SK-N-SH (cell line): ENCODE results near the gene MAP3K3. TPM values are rescaled to one million over a fixed set of nuclear protein-coding genes. Genes with fewer than 3 reads are reported as not detected.
A peak's percentile ranks its signal among the peaks of the same experiment; 100 is the strongest.

ENCODE experiments used
- CTCF ChIA-PET: fragments of 300-600, 350-600 bp; formaldehyde crosslinking; extraction: SDS; loops from one replicate; lab custom pipeline; 2021; lab: Yijun Ruan, JAX
- POLR2A ChIA-PET: fragments of 350-600 bp; sonication (Branson Sonifier 250); formaldehyde crosslinking; extraction: SDS; loops from one replicate; lab custom pipeline; 2020; ENCODE audit warnings: antibody characterized with exemption, inconsistent platforms; lab: Yijun Ruan, JAX
- DNase-seq: peaks from one replicate; pipeline ENCODE4 v3.0.0; 2012
- H2AFZ ChIP-seq: fragments of 200-600 bp; sonication (generic); 2 replicates; pipeline ENCODE4 v1.8.1; 2016; ENCODE audit warnings: antibody characterized with exemption, mild to moderate bottlenecking, low read depth
- H3F3A ChIP-seq: fragments of 200-600 bp; sonication (generic); replicated peaks from 2 replicates; pipeline ENCODE3; 2016; ENCODE audit warnings: antibody characterized with exemption, mild to moderate bottlenecking; ENCODE audit not compliant: insufficient read depth
- H3K27ac ChIP-seq, 2 experiments: fragments of 200-500 bp in 1 of 2; fragments of 200-600 bp in 1 of 2; sonication (Bioruptor generic) in 1 of 2; sonication (generic), shearing (Covaris generic) in 1 of 2; 2 replicates each; pipeline versions ENCODE4 v1.5.1 to v1.6.1; 2014 to 2016; ENCODE audit warnings: low read depth in 2 of 2, inconsistent platforms in 1 of 2, low read length in 1 of 2, mild to moderate bottlenecking in 1 of 2, mixed read lengths in 1 of 2
- H3K27me3 ChIP-seq: fragments of 200-600 bp; sonication (generic), shearing (Covaris generic); 2 replicates; pipeline ENCODE4 v1.6.1; 2016; ENCODE audit warnings: mixed run types; ENCODE audit not compliant: insufficient read depth
- H3K36me3 ChIP-seq, 2 experiments: fragments of 200-500 bp in 1 of 2; fragments of 200-600 bp in 1 of 2; sonication (Bioruptor generic) in 1 of 2; sonication (generic) in 1 of 2; replicated peaks in 1 of 2; 2 replicates each; pipeline versions ENCODE3 to v1.5.1; 2014 to 2016; ENCODE audit warnings: low read length in 1 of 2, mild to moderate bottlenecking in 1 of 2; ENCODE audit not compliant: insufficient read depth in 2 of 2, control insufficient read depth in 1 of 2
- H3K4me1 ChIP-seq, 2 experiments: fragments of 200-500 bp in 1 of 2; fragments of 200-600 bp in 1 of 2; sonication (Bioruptor generic) in 1 of 2; sonication (generic), shearing (Covaris generic) in 1 of 2; 2 replicates each; pipeline versions ENCODE4 v1.5.1 to v1.6.1; 2014 to 2016; ENCODE audit warnings: low read depth in 1 of 2, low read length in 1 of 2, mixed run types in 1 of 2; ENCODE audit not compliant: insufficient read depth in 2 of 2, control insufficient read depth in 1 of 2
- H3K4me2 ChIP-seq: fragments of 200-600 bp; sonication (generic), shearing (Covaris generic); 2 replicates; pipeline ENCODE4 v1.6.1; 2017; ENCODE audit warnings: mixed run types
- H3K4me3 ChIP-seq, 2 experiments: fragments of 200-500 bp in 1 of 2; fragments of 200-600 bp in 1 of 2; sonication (Bioruptor generic) in 1 of 2; sonication (generic), shearing (Covaris generic) in 1 of 2; 2 replicates each; pipeline versions ENCODE4 v1.5.1 to v1.8.1; 2014 to 2016; ENCODE audit warnings: low read depth in 2 of 2, inconsistent platforms in 1 of 2, low read length in 1 of 2, mild to moderate bottlenecking in 1 of 2, mixed read lengths in 1 of 2, moderate library complexity in 1 of 2
- H3K79me2 ChIP-seq: fragments of 200-600 bp; sonication (generic); 2 replicates; pipeline ENCODE4 v1.8.1; 2017; ENCODE audit warnings: mild to moderate bottlenecking; ENCODE audit not compliant: insufficient read depth
- H3K9ac ChIP-seq: fragments of 200-600 bp; sonication (generic); 2 replicates; pipeline ENCODE4 v1.6.1; 2017; ENCODE audit warnings: mixed run types
- H3K9me2 ChIP-seq: fragments of 200-600 bp; sonication (generic); 2 replicates; pipeline ENCODE4 v1.6.1; 2017; ENCODE audit warnings: mixed run types
- H3K9me3 ChIP-seq: fragments of 200-600 bp; sonication (generic); 2 replicates; pipeline ENCODE4 v1.6.1; 2017; ENCODE audit warnings: mixed run types, mild to moderate bottlenecking, moderate library complexity
- H4K20me1 ChIP-seq: fragments of 200-600 bp; sonication (generic); 2 replicates; pipeline ENCODE4 v1.6.1; 2017; ENCODE audit warnings: mild to moderate bottlenecking, mixed run types; ENCODE audit not compliant: insufficient read depth
- CHD2 ChIP-seq: fragments of 150-350 bp; IDR thresholded peaks from 2 replicates; pipeline ENCODE4 v1.6.1; 2018; ENCODE audit warnings: low read length; ENCODE audit not compliant: partially characterized antibody
- EZH2phosphoT487 ChIP-seq: fragments of 200-600 bp; sonication (generic); IDR thresholded peaks from 2 replicates; pipeline ENCODE4 v1.6.1; 2017; ENCODE audit warnings: low read depth, mixed run types, mild to moderate bottlenecking, antibody characterized with exemption, moderate library complexity, borderline replicate concordance
- NRF1 ChIP-seq: IDR thresholded peaks from 2 replicates; pipeline ENCODE4 v1.6.1; 2012; ENCODE audit warnings: low read depth, mild to moderate bottlenecking, low read length
- RCOR1 ChIP-seq: fragments of 150-350 bp; IDR thresholded peaks from 2 replicates; pipeline ENCODE4 v1.6.1; 2017; ENCODE audit warnings: antibody characterized with exemption, low read length
- TAF1 ChIP-seq: IDR thresholded peaks from 2 replicates; pipeline ENCODE4 v1.6.1; 2012; ENCODE audit warnings: low read depth, mild to moderate bottlenecking, low read length, moderate library complexity, borderline replicate concordance
- WGBS: methylation state at CpG from one replicate; pipeline ENCODE4 v1.1.6; 2017; ENCODE audit warnings: low lambda C conversion rate; 5-methylcytosine and 5-hydroxymethylcytosine counted together
- polyA plus RNA-seq, 3 experiments: library from polyadenylated mRNA; depleted of rRNA; stranded (reverse); fragments of >200 nt; gene quantifications; 2 replicates each; pipeline ENCODE4 v1.2.3, GENCODE V29; 2012
- TF ChIP-seq, protein P1 (sequence below): IDR thresholded peaks from 2 replicates; pipeline ENCODE4 v1.4.0; 2012; ENCODE audit warnings: low read depth, borderline replicate concordance
- TF ChIP-seq, protein P2 (sequence below): IDR thresholded peaks from 2 replicates; pipeline ENCODE4 v1.6.1; 2012; ENCODE audit warnings: mild to moderate bottlenecking, low read depth, low read length, moderate library complexity
- TF ChIP-seq, protein P3 (sequence below): fragments of 150-350 bp; IDR thresholded peaks from 2 replicates; pipeline ENCODE4 v1.6.1; 2016; ENCODE audit warnings: mild to moderate bottlenecking, low read depth, low read length
- TF ChIP-seq, protein P4 (sequence below): IDR thresholded peaks from 2 replicates; pipeline ENCODE4 v1.4.0; 2012; ENCODE audit warnings: low read depth

MAP3K3 gene
- polyA plus RNA-seq, 1 of the 3 experiments (the other 2 are of a cell fraction): 25.3 TPM

DNA sequence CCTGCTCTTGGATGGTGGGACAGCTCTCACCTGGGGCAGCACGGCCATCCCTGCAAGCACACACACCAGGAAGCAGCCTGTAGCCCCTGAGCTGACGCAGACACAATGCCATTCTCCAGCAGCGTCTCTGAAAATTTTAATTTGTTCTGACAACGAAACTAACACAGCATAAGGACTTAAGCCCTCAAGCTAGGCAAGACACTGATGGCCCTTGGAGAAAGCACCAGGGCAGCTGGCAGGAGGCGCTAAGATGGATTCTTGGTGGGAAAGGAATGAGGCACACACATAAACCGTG lies 80.5 kb downstream of the MAP3K3 start:
- no peak for DNase-seq
- TF ChIP-seq NRF1: no peak
- TF ChIP-seq, protein P1, sequence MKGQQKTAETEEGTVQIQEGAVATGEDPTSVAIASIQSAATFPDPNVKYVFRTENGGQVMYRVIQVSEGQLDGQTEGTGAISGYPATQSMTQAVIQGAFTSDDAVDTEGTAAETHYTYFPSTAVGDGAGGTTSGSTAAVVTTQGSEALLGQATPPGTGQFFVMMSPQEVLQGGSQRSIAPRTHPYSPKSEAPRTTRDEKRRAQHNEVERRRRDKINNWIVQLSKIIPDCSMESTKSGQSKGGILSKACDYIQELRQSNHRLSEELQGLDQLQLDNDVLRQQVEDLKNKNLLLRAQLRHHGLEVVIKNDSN: no peak
- TF ChIP-seq, protein P2, sequence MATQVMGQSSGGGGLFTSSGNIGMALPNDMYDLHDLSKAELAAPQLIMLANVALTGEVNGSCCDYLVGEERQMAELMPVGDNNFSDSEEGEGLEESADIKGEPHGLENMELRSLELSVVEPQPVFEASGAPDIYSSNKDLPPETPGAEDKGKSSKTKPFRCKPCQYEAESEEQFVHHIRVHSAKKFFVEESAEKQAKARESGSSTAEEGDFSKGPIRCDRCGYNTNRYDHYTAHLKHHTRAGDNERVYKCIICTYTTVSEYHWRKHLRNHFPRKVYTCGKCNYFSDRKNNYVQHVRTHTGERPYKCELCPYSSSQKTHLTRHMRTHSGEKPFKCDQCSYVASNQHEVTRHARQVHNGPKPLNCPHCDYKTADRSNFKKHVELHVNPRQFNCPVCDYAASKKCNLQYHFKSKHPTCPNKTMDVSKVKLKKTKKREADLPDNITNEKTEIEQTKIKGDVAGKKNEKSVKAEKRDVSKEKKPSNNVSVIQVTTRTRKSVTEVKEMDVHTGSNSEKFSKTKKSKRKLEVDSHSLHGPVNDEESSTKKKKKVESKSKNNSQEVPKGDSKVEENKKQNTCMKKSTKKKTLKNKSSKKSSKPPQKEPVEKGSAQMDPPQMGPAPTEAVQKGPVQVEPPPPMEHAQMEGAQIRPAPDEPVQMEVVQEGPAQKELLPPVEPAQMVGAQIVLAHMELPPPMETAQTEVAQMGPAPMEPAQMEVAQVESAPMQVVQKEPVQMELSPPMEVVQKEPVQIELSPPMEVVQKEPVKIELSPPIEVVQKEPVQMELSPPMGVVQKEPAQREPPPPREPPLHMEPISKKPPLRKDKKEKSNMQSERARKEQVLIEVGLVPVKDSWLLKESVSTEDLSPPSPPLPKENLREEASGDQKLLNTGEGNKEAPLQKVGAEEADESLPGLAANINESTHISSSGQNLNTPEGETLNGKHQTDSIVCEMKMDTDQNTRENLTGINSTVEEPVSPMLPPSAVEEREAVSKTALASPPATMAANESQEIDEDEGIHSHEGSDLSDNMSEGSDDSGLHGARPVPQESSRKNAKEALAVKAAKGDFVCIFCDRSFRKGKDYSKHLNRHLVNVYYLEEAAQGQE: no peak
- TF ChIP-seq, protein P3, sequence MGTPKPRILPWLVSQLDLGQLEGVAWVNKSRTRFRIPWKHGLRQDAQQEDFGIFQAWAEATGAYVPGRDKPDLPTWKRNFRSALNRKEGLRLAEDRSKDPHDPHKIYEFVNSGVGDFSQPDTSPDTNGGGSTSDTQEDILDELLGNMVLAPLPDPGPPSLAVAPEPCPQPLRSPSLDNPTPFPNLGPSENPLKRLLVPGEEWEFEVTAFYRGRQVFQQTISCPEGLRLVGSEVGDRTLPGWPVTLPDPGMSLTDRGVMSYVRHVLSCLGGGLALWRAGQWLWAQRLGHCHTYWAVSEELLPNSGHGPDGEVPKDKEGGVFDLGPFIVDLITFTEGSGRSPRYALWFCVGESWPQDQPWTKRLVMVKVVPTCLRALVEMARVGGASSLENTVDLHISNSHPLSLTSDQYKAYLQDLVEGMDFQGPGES: no peak
- TF ChIP-seq, protein P4, sequence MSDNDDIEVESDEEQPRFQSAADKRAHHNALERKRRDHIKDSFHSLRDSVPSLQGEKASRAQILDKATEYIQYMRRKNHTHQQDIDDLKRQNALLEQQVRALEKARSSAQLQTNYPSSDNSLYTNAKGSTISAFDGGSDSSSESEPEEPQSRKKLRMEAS: no peak
- no peak for TF ChIP-seq TAF1
- TF ChIP-seq CHD2: no peak
- TF ChIP-seq EZH2phosphoT487: no peak
- no peak for TF ChIP-seq RCOR1
- TF ChIP-seq, all 33 proteins: peak for 0
- Histone ChIP-seq H3K4me1 (peaks cover 9 to 53% of the 10 kb centered on the region in 2 experiments; a peak in 3 of 4 replicates), H3K9ac (no peak overlapping the region), H3K4me2 (peak overlapping the region; percentile 13), H3K27me3 (no peaks in the 10 kb centered on the region), H3K9me2 (no peaks in the 10 kb centered on the region), H3K79me2 (peaks cover 23% of the 10 kb centered on the region), H3K36me3 (peaks cover 5 to 33% of the 10 kb centered on the region in 2 experiments), H3K27ac (peak overlapping the region in 1 of 2 experiments; percentile 29; a peak in 1 of 4 replicates), H3F3A (peaks cover 17% of the 10 kb centered on the region), H3K4me3 (no peak overlapping the region), H2AFZ (no peak overlapping the region), H4K20me1 (peaks cover 4% of the 10 kb centered on the region), H3K9me3 (no peaks in the 10 kb centered on the region)
- POLR2A ChIA-PET: interaction anchor here (0.6 to 2.4 kb wide), 3 partner anchors 12 to 61 kb away, joined by 5 to 7 read pairs (median 6); no protein-coding TSS in a partner anchor
- CTCF ChIA-PET: interaction anchor here (1.2 to 2.4 kb wide), 5 partner anchors 8 to 277 kb away, joined by 3 to 14 read pairs (median 7); partner anchors contain the start of gene STRADA
- WGBS: 86% methylated on average over 6 of the region's 6 CpGs
